Mononuclear cell (primary cell): ENCODE measurements around the gene ATAD1. TPM values are rescaled to one million over a fixed set of nuclear protein-coding genes. Genes with fewer than 3 reads are reported as not detected.

Experiments used
- H3K27me3 ChIP-seq: 2 replicates; pipeline ENCODE4 v1.6.0; 2011; ENCODE audit warnings: low read length, control low read depth; ENCODE audit not compliant: insufficient read depth
- H3K4me1 ChIP-seq: 2 replicates; pipeline ENCODE4 v1.5.1; 2011; ENCODE audit warnings: mild to moderate bottlenecking, low read length, control low read depth; ENCODE audit not compliant: insufficient read depth
- H3K4me3 ChIP-seq: 2 replicates; pipeline ENCODE4 v1.5.1; 2011; ENCODE audit warnings: mild to moderate bottlenecking, low read length, moderate library complexity
- H3K9me3 ChIP-seq: 2 replicates; pipeline ENCODE4 v1.5.1; 2011; ENCODE audit warnings: low read depth, mild to moderate bottlenecking, control low read depth, low read length
- total RNA-seq: library from RNA; depleted of rRNA; stranded (reverse); fragments of >200 nt; gene quantifications from one replicate; pipeline ENCODE4 v1.2.3, GENCODE V29; 2012

Gene ATAD1
- total RNA-seq, 1 donor, result 63.8 TPM

DNA sequence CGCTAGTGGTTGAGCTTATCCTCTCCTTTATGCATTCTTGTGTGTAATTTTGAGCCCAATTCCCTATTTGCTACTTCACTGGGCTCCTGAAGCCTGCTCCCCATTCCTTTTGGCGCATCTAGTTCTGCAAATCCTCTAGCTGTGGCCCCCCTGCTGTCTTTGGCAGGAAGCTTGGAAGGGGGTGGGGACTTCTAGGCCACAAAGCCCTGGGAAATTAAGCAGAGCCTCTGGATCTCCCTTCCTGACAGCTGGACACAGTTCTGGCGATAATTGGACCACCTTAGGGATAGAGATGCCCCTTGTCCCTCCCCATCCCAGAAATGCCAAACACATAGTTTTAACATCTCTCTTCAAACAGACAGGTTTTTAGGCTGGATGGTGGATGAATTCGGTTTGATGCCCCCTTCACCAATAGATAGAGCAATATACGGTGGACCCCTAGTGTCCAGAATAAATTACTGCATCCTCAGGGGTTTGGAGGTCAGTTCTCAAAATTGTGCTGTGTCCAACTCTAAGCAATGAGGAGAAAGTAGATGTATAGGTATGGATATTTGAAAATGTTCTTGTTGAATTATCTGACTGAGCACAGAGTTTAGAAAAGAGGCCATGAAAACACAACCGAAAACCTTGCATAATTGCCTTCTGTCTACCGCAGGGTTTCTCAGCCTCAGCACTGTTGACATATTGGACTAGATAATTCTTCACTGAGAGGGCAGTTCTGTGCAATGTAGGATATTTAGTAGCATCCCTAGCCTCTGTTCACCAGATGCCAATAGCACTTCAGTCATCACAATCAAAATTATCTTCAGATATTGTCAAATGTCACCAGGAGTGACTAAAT lies 82.8 kb downstream of the ATAD1 start:
- no peaks in the 10 kb centered on the region for H3K9me3 ChIP-seq
- H3K4me3 ChIP-seq, result no peak overlapping the region

DNA sequence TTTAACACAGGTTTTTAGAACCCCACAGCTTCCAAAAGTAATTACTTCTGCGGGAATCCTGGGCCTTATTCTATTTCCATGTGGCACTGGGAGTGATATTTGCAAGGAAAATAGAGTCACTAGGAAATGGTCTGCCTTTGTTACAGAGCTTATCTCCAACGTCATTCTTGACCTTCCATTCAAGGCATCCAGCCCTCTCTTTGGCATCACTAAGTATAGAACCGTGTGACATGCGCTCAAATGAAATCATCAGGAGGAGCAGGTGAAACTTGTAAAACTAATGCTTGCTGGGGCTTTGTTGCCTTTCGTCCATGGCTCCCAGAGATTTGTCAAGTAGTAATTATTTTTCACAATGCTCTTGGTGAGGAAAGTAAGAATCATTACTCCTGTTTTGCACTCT lies 84.9 kb downstream of the ATAD1 start:
- Histone ChIP-seq H3K9me3 (no peaks in the 10 kb centered on the region), H3K4me1 (peaks cover 6% of the 10 kb centered on the region), H3K4me3 (no peak overlapping the region), H3K27me3 (no peaks in the 10 kb centered on the region)

More for the DNA sequence above, 82.8 kb downstream of the ATAD1 start:
- H3K4me1 ChIP-seq, result peaks cover 10% of the 10 kb centered on the region
- H3K27me3 ChIP-seq, result no peaks in the 10 kb centered on the region

DNA sequence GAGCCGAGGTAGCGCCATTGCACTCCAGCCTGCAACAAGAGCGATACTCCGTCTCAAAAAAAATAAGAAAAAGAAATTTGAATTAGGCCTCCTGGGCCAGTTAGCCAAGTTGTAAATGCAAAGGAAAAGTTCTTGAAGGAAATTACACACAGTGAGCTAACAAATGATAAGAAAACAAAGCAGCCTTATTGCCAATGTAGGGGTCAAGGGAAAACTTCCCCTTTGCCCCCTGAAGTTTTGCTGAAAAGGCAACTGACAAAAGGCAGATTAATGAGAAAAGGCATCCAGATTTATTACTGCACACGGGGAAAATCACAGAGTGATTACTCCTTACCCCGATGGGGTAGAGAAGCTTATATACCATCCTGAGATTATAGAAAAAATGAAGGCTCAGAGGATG lies 88.1 kb downstream of the ATAD1 start:
- Histone ChIP-seq H3K4me1 (peaks cover 4% of the 10 kb centered on the region), H3K9me3 (no peaks in the 10 kb centered on the region), H3K4me3 (no peak overlapping the region), H3K27me3 (no peaks in the 10 kb centered on the region)

DNA sequence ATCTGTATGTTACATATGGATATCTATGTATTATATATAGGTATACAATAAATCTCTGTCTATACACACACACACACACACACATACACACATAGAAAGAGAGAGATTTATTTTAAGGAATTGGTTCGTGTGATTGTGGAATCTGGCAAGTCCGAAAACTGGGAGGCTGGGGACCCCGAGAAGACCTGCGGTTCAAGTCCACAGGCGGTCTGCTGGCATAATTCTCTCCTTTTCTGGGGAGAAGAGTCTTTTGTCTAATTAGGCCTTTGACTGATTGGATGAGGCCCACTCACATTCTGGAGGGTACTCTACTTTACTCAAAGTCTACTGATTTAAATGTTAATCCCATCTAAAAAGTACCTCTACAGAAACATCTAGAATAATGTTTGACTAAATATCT lies 93.2 kb downstream of the ATAD1 start:
- H3K9me3 ChIP-seq, result no peaks in the 10 kb centered on the region
- H3K4me1 ChIP-seq, result no peaks in the 10 kb centered on the region
- no peaks in the 10 kb centered on the region for H3K27me3 ChIP-seq
- H3K4me3 ChIP-seq, result no peak overlapping the region

DNA sequence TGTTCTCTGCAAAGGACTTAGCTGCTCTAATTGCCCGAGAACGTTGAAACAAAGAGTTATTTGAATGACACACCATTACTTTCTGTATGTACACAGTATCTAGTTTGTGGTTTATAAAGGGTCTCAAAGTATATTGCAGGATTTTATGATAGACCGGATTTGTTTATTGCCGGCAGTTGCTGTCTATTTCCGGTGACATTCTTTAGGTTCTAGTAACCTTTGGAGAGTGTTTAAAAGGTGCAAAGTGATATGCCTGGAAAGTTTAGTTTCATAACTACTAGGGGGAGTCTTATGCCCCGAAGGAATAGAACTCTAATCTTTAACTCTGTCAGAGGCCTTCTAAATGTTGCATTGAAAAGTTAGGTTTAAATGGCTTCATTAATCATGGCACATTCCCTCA lies 94.5 kb downstream of the ATAD1 start:
- H3K9me3 ChIP-seq, result no peaks in the 10 kb centered on the region
- H3K27me3 ChIP-seq, result no peaks in the 10 kb centered on the region
- H3K4me3 ChIP-seq, result no peak overlapping the region
- no peaks in the 10 kb centered on the region for H3K4me1 ChIP-seq

DNA sequence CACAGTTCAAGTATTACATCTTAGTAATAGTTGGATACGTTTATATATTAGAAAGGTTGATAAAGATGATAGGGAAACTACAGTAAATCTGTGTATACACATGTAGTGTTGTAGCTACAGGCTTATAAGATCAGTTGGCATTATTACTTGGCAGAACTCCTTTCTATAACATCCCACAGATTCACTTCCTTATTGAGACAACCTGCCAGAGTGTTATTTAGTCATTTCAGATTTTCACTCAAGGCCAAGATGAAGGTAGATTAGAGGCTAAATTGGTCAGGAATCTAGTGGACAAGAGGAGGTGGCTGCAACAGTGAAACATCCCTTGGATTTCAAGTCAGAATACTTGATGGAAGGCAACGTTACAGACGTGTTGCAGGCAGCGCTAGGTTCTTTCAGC lies 95.3 kb downstream of the ATAD1 start:
- Histone ChIP-seq H3K27me3 (no peaks in the 10 kb centered on the region), H3K4me1 (no peaks in the 10 kb centered on the region), H3K4me3 (no peak overlapping the region), H3K9me3 (no peaks in the 10 kb centered on the region)

DNA sequence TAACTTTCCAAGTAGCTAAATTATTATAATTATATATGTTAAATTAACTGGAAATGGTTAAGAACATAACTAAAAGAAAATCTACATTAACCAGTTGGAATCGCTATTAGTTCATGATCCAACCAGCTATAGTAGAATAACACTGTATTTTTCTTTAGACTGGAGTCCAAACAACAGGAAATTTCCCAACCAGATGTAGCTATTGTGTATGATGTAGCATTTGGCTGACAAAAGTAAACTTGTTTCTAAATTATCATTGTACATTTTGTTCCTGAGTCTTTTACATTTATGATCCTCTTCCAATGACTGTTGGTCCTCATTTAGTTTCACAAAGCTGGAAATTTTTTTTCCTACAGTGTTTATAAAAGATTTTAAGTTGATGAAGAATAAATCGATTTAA lies 96.2 kb downstream of the ATAD1 start:
- Histone ChIP-seq H3K9me3 (no peaks in the 10 kb centered on the region), H3K4me3 (no peak overlapping the region), H3K4me1 (no peaks in the 10 kb centered on the region), H3K27me3 (no peaks in the 10 kb centered on the region)

DNA sequence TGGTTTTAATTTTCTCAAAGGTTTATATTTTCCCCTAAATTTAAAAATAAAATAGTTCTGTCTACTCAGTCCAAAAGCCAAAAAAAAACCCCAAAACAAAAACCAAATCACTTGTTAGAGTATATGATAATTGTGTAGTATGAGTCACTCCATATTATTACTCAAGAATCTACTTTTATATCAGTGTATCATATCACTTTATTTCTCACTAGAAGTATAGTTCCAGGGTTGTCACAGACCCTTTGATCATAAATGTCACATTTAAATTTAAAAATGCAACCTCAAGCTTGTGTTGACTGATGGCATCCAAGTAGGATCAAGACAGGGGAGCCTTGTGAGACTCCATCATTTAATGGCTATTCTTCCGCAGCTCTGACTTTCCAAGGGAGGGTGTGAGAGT lies 97.4 kb downstream of the ATAD1 start:
- Histone ChIP-seq H3K4me3 (no peak overlapping the region), H3K9me3 (no peaks in the 10 kb centered on the region), H3K27me3 (no peaks in the 10 kb centered on the region), H3K4me1 (peaks cover 7% of the 10 kb centered on the region)

DNA sequence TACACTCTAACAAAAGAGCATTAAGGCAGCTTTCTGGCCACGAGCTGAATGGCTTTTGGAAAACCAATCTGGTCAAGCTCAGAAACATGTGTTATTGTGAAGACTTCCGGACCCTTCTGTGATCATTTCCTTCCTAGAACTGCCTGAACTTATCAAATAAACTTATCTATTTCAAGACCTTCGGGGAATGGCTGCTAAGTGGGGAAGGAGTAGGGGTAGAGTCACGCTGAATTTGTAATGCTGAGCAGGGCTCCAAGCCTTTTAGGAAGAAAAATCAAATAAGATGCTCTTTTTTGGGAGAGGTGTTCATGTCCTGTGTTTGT lies 101.7 kb downstream of the ATAD1 start:
- Histone ChIP-seq H3K4me3 (no peak overlapping the region), H3K9me3 (no peaks in the 10 kb centered on the region), H3K4me1 (peaks cover 7% of the 10 kb centered on the region), H3K27me3 (no peaks in the 10 kb centered on the region)

DNA sequence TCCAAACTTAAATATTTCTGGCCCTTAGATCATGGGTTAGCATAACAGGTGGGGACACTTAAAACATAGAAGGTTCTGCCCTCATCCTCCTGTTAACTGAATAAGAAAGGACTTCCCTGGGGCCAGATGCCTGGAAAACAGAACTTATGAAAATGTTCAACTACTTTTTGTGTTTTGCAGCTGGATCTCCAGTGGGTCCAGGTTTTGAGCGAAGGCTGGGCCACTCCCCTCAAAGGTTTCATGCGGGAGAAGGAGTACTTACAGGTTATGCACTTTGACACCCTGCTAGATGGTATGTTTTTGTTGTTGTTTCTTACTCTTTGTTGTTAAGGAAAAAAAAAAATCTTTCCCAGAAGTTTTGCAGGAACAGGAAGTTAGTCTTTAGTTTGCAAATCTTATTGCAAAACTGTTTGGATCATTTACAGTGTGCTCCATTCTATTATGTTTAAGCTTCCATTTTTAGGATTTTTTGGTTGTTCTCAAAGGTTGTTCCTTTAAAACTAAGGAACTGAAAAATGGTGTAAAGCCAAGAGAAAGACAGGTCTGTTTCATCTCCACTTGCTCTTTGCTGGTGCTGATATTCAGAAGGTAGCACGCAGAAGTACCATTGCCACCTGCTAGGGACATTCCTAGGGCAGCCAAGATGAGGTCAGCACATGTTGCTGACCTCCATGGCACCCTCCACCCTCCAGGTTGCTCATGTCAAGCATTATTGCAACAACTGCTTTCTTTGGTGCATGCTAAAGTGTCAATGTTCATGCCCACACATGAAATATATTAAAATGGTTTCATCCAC lies 102.3 kb downstream of the ATAD1 start:
- Histone ChIP-seq H3K4me3 (no peak overlapping the region), H3K4me1 (peaks cover 7% of the 10 kb centered on the region), H3K27me3 (no peaks in the 10 kb centered on the region), H3K9me3 (no peaks in the 10 kb centered on the region)

DNA sequence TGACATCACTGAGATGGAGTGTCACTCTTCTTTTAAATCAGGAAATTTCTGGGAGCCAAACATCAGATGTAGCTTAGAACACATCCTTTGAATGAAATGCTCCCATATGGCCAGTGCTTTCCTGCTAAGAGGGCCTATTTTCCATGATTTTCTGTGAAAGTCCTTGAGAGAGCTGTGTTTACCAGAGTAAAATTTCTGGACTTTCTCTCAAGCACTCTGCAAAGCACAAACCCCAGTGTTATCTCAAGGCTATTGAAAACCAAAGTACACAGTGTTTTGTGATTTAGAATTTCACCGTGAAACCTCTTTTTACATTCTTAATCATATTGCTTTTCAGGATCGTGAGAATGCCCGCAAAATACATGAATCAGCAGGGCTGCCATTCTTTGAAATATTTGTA lies 104.3 kb downstream of the ATAD1 start:
- no peaks in the 10 kb centered on the region for H3K9me3 ChIP-seq
- H3K27me3 ChIP-seq, result no peaks in the 10 kb centered on the region

DNA sequence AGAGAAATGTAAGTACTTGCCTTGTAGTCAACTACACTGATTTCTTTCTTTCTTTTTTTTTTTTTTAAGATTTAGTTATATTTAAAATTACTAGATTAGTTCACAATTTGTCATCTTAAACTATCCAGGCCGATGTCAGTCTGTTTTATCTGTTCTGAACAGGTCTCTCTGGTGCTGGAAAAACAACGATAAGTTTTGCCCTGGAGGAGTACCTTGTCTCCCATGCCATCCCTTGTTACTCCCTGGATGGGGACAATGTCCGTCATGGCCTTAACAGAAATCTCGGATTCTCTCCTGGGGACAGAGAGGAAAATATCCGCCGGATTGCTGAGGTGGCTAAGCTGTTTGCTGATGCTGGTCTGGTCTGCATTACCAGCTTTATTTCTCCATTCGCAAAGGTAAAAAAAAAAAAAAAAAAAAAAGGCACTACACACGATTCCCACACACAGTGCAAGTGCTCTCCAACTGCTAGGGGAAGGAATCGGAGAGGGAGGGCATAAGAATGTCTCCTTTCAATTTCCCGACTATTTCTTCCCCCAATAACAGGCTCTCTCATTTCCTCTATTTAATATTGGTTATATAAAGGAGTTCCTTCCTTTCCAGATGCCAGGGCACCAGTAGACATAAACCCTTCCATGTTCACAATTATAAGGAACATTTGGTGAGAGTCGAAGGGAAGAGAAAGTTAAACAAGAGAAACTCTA lies 105.0 kb downstream of the ATAD1 start:
- Histone ChIP-seq H3K27me3 (no peaks in the 10 kb centered on the region), H3K4me3 (no peak overlapping the region), H3K4me1 (peaks cover 7% of the 10 kb centered on the region), H3K9me3 (no peaks in the 10 kb centered on the region)

More for the DNA sequence above, 104.3 kb downstream of the ATAD1 start:
- Histone ChIP-seq H3K4me3 (no peak overlapping the region), H3K4me1 (peaks cover 7% of the 10 kb centered on the region)

DNA sequence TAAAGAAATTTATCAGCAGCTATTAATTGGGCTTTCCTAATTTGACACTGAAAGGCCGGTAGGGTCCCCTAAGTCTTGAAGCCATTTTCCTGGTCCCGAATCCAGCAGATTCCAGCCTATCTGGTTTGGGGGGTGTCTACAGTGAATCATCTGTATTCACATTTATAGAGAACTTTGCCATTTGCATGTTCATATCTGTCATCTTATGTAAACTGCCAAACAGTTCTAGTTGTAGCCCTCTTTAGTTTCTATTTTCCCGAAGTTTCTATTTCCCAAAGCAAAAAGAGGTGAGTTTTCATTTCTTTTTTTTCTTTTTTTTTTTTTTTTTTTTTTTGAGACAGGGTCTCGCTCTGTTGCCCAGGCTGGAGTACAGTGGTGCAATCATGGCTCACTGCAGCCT lies 110.8 kb downstream of the ATAD1 start:
- H3K4me3 ChIP-seq, result no peak overlapping the region
- no peaks in the 10 kb centered on the region for H3K9me3 ChIP-seq
- no peaks in the 10 kb centered on the region for H3K4me1 ChIP-seq
- H3K27me3 ChIP-seq, result no peaks in the 10 kb centered on the region

DNA sequence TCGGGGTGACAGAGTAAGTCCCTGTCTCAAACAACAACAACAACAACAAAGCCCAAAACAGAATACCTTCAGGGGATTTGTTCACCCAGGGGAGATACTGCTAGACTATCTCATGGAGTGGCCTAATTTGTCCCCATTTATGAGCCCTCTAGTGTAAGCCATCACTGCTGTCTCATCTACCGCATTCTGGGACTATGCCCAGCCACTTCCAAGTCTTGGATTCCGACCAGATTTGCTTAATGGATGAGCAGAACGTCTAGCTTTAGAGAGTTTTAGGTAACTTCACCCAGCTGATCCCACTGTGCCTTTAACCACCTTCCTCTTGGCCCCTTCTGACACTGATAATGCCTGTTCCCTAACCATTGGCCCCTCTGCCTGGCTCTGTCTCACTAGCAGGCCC lies 111.3 kb downstream of the ATAD1 start:
- H3K4me3 ChIP-seq, result no peak overlapping the region
- no peaks in the 10 kb centered on the region for H3K4me1 ChIP-seq
- no peaks in the 10 kb centered on the region for H3K9me3 ChIP-seq
- H3K27me3 ChIP-seq, result no peaks in the 10 kb centered on the region

DNA sequence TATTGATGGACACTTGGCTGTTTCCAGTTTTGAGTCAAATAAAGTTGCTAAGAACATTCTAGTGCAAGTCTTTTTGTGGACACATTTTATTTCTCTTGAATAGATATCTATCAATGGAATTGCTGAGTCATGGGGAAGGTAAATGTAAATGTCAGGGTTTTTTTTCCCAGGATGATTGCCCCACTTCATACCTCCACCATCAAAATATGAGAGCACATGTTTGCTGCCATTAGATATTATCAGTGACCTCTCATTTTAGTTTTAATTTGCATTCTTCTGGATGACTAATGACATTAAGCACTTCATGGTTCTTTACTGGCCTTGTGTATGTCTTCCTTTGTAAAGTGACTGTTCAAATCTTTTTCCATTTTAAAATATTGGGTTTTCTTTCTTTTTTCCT lies 112.7 kb downstream of the ATAD1 start:
- H3K27me3 ChIP-seq, result no peaks in the 10 kb centered on the region
- no peaks in the 10 kb centered on the region for H3K4me1 ChIP-seq
- no peaks in the 10 kb centered on the region for H3K9me3 ChIP-seq
- no peak overlapping the region for H3K4me3 ChIP-seq
